CD4-positive, alpha-beta T cell (primary cell): ENCODE results near the gene PAK6. TPM values are rescaled to one million over a fixed set of nuclear protein-coding genes. Genes with fewer than 3 reads are reported as not detected.

ENCODE experiments used
- ATAC-seq: fragments of 200-7000 bp; cut with Tn5 transposase; one replicate; pipeline ENCODE4 v1.10.0; 2022; ENCODE audit warnings: mild to moderate bottlenecking; ENCODE audit not compliant: poor library complexity
- CTCF ChIA-PET: fragments of 350-600 bp; sonication (Branson Sonifier 250); formaldehyde crosslinking; loops from one replicate; lab custom pipeline; 2021; ENCODE audit warnings: antibody characterized with exemption, inconsistent platforms; lab: Charles Lee
- POLR2A ChIA-PET: fragments of 350-600 bp; sonication (Branson Sonifier 250); formaldehyde crosslinking; loops from one replicate; lab custom pipeline; 2021; ENCODE audit warnings: antibody characterized with exemption, inconsistent platforms; lab: Charles Lee
- DNase-seq, 14 experiments: peaks; one replicate each; pipeline ENCODE4 v3.0.0-alpha.2; 2013 to 2020; ENCODE audit warnings: mixed read lengths in 2 of 14
- H3K27ac ChIP-seq, 2 donors: one replicate each; pipeline versions ENCODE4 v1.5.1 to v1.7.0; 2013; ENCODE audit warnings: low read length in 2 of 2, low read depth in 1 of 2, mild to moderate bottlenecking in 1 of 2
- H3K27me3 ChIP-seq, 2 experiments: 1 replicate in 1 of 2; 2 replicates in 1 of 2; pipeline versions ENCODE4 v1.6.1 to v1.7.0; 2013; ENCODE audit warnings: low read length in 2 of 2, control low read depth in 1 of 2, mild to moderate bottlenecking in 1 of 2, moderate library complexity in 1 of 2; ENCODE audit not compliant: insufficient read depth in 2 of 2, control insufficient read depth in 1 of 2
- H3K36me3 ChIP-seq: one replicate; pipeline ENCODE4 v1.6.1; 2013; ENCODE audit warnings: low read length, control low read depth; ENCODE audit not compliant: insufficient read depth
- H3K4me1 ChIP-seq: one replicate; pipeline ENCODE4 v1.6.1; 2013; ENCODE audit warnings: low read length, control low read depth; ENCODE audit not compliant: insufficient read depth
- H3K4me3 ChIP-seq: one replicate; pipeline ENCODE4 v1.5.1; 2013; ENCODE audit warnings: mild to moderate bottlenecking, low read length, moderate library complexity
- H3K9me3 ChIP-seq, 2 experiments: 1 replicate in 1 of 2; 2 replicates in 1 of 2; pipeline versions ENCODE4 v1.6.1 to v1.7.0; 2013; ENCODE audit warnings: low read length in 2 of 2, mild to moderate bottlenecking in 2 of 2, control low read depth in 1 of 2, moderate library complexity in 1 of 2; ENCODE audit not compliant: control insufficient read depth in 1 of 2, insufficient read depth in 1 of 2
- H3K27ac Mint-ChIP-seq: one replicate; pipeline ENCODE4 v1.8.0; 2020; ENCODE audit warnings: mixed read lengths
- H3K27me3 Mint-ChIP-seq: one replicate; pipeline ENCODE4 v1.8.0; 2021; ENCODE audit warnings: mixed read lengths
- H3K36me3 Mint-ChIP-seq: one replicate; pipeline ENCODE4 v1.8.0; 2021; ENCODE audit warnings: low read depth, mixed read lengths
- H3K4me1 Mint-ChIP-seq: one replicate; pipeline ENCODE4 v1.8.0; 2021; ENCODE audit warnings: low read depth, mixed read lengths
- H3K4me3 Mint-ChIP-seq: one replicate; pipeline ENCODE4 v1.8.0; 2020; ENCODE audit warnings: mild to moderate bottlenecking, mixed read lengths
- H3K9me3 Mint-ChIP-seq: one replicate; pipeline ENCODE4 v1.8.0; 2020; ENCODE audit warnings: mixed read lengths
- CTCF ChIP-seq: fragments of 200-600 bp; IDR thresholded peaks from one replicate; pipeline ENCODE4 v1.8.0; 2022; ENCODE audit warnings: antibody characterized with exemption, mild to moderate bottlenecking
- intact Hi-C, 2 experiments: fragments of 100-400 bp; cut with DNase I in 1 of 2; cut with micrococcal nuclease in 1 of 2; formaldehyde crosslinking; loops; one replicate each; pipeline versions ENCODE4 v1.15.1 to v1.9.0; 2023 to 2025; cut with DNase I, micrococcal nuclease
- total RNA-seq, 174 experiments: library from RNA in 2 of 174; stranded (reverse) in 2 of 174; gene quantifications; one replicate each; pipeline ENCODE4 v1.2.3 and lab custom pipeline; 2021 to 2026

PAK6 gene
- total RNA-seq, 2 experiments from 2014 or later = 0.34 to 0.36 TPM

- no peak overlapping the region for H3K4me3 ChIP-seq
- ChIA-PET CTCF (interaction anchor here (1.9 kb wide), 1 partner anchor 10 kb away, joined by 8 read pairs; no protein-coding TSS in a partner anchor), POLR2A (no interaction called here)
- no peaks in the 10 kb centered on the region for H3K9me3 ChIP-seq
- Mint-ChIP-seq H3K4me3 (no peak overlapping the region), H3K27ac (no peak overlapping the region), H3K27me3 (peaks cover 5% of the 10 kb centered on the region), H3K9me3 (no peaks in the 10 kb centered on the region), H3K36me3 (no peaks in the 10 kb centered on the region), H3K4me1 (no peaks in the 10 kb centered on the region)
- no peaks in the 10 kb centered on the region for H3K36me3 ChIP-seq
- no peak for ATAC-seq
- intact Hi-C loops = no loop called here
- H3K27me3 ChIP-seq = no peaks in the 10 kb centered on the region
- no peak for TF ChIP-seq CTCF
- no peaks in the 10 kb centered on the region for H3K4me1 ChIP-seq
- DNase-seq = no peak
- no peak overlapping the region for H3K27ac ChIP-seq
Measured at GRCh38 chr15:40264321-40265153, 25.7 kb downstream of the PAK6 start.

- H3K36me3 Mint-ChIP-seq = no peaks in the 10 kb centered on the region
- DNase-seq (no peak), ATAC-seq (no peak)
- CTCF ChIA-PET = no interaction called here
- no peaks in the 10 kb centered on the region for H3K9me3 ChIP-seq
- H3K9me3 Mint-ChIP-seq = no peaks in the 10 kb centered on the region
- no peaks in the 10 kb centered on the region for H3K27me3 Mint-ChIP-seq
- POLR2A ChIA-PET = no interaction called here
- H3K27ac Mint-ChIP-seq = no peak overlapping the region
- no peak overlapping the region for H3K4me3 Mint-ChIP-seq
- H3K36me3 ChIP-seq = no peaks in the 10 kb centered on the region
- no peak for TF ChIP-seq CTCF
- H3K4me1 Mint-ChIP-seq = no peaks in the 10 kb centered on the region
- intact Hi-C loops = no loop called here
- H3K27ac ChIP-seq = no peak overlapping the region
- H3K27me3 ChIP-seq = no peaks in the 10 kb centered on the region
- H3K4me1 ChIP-seq = no peaks in the 10 kb centered on the region
- no peak overlapping the region for H3K4me3 ChIP-seq
Measured at GRCh38 chr15:40265355-40265754, 26.5 kb downstream of the PAK6 start.

- H3K36me3 ChIP-seq = no peaks in the 10 kb centered on the region
- Mint-ChIP-seq H3K4me3 (no peak overlapping the region), H3K4me1 (no peaks in the 10 kb centered on the region), H3K36me3 (no peaks in the 10 kb centered on the region), H3K27ac (no peak overlapping the region), H3K27me3 (no peaks in the 10 kb centered on the region), H3K9me3 (no peaks in the 10 kb centered on the region)
- H3K9me3 ChIP-seq = no peaks in the 10 kb centered on the region
- intact Hi-C loops = no loop called here
- ATAC-seq (no peak), DNase-seq (no peak)
- POLR2A ChIA-PET = no interaction called here
- no peak overlapping the region for H3K27ac ChIP-seq
- no peak overlapping the region for H3K4me3 ChIP-seq
- TF ChIP-seq CTCF = no peak
- CTCF ChIA-PET = no interaction called here
- H3K4me1 ChIP-seq = no peaks in the 10 kb centered on the region
- no peaks in the 10 kb centered on the region for H3K27me3 ChIP-seq
Measured at GRCh38 chr15:40265875-40266274, 27.0 kb downstream of the PAK6 start.
